ENCODE results near the gene PKD1L1.

DNA sequence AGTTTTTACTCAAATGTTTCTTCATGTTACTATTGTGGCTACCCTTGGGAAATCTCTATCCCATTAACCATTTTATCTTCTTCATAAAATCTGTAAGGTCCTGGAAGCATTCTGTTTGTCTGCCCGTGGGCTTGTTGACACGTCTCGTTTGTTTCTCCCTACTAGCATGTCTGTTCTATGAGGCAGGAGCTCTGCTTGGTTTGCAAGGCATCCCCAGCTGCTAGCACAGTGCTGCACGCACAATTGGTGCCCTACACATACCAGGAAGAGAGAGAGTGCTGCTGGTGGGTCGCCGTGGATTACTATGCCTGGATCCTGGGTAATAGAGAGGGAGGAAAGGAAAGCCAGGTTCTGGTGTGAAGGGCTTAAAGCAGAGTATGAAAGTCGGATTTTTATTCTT is 200.2 kb downstream of the PKD1L1 start:
- no peak for TF ChIP-seq POLR2A (IDR thresholded peaks at IDR 0.05)
- TF ChIP-seq, protein P1, sequence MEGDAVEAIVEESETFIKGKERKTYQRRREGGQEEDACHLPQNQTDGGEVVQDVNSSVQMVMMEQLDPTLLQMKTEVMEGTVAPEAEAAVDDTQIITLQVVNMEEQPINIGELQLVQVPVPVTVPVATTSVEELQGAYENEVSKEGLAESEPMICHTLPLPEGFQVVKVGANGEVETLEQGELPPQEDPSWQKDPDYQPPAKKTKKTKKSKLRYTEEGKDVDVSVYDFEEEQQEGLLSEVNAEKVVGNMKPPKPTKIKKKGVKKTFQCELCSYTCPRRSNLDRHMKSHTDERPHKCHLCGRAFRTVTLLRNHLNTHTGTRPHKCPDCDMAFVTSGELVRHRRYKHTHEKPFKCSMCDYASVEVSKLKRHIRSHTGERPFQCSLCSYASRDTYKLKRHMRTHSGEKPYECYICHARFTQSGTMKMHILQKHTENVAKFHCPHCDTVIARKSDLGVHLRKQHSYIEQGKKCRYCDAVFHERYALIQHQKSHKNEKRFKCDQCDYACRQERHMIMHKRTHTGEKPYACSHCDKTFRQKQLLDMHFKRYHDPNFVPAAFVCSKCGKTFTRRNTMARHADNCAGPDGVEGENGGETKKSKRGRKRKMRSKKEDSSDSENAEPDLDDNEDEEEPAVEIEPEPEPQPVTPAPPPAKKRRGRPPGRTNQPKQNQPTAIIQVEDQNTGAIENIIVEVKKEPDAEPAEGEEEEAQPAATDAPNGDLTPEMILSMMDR (IDR thresholded peaks at IDR 0.05) = no peak
